Natural killer cell (primary cell): ENCODE data around the gene UBASH3B. TPM values are rescaled to one million over a fixed set of nuclear protein-coding genes. Genes with fewer than 3 reads are reported as not detected.
A peak's percentile ranks its signal among the peaks of the same experiment; 100 is the strongest.

ENCODE experiments used
- ATAC-seq, 3 donors: fragments of 150-1000 bp in 2 of 3; fragments of 200-7000 bp in 1 of 3; cut with Tn5 transposase; 1 replicate in 1 of 3; 2 replicates in 2 of 3; pipeline ENCODE4 v1.10.0; 2021; ENCODE audit warnings: mild to moderate bottlenecking in 2 of 3, moderate library complexity in 2 of 3
- DNase-seq, 2 donors: peaks; one replicate each; pipeline versions ENCODE4 v3.0.0 to v3.0.0-alpha.2; 2013 to 2021; ENCODE audit warnings: mixed read lengths in 1 of 2
- H3K27ac ChIP-seq: one replicate; pipeline ENCODE4 v1.5.1; 2013; ENCODE audit warnings: mild to moderate bottlenecking, low read length
- H3K27me3 ChIP-seq: one replicate; pipeline ENCODE4 v1.6.1; 2013; ENCODE audit warnings: low read length; ENCODE audit not compliant: control insufficient read depth, insufficient read depth
- H3K36me3 ChIP-seq: one replicate; pipeline ENCODE4 v1.6.1; 2013; ENCODE audit warnings: low read length; ENCODE audit not compliant: control insufficient read depth, insufficient read depth
- H3K4me1 ChIP-seq: one replicate; pipeline ENCODE4 v1.6.1; 2013; ENCODE audit warnings: low read length; ENCODE audit not compliant: control insufficient read depth, insufficient read depth
- H3K4me3 ChIP-seq: one replicate; pipeline ENCODE4 v1.5.1; 2013; ENCODE audit warnings: low read length
- H3K9me3 ChIP-seq: one replicate; pipeline ENCODE4 v1.6.1; 2013; ENCODE audit warnings: low read length; ENCODE audit not compliant: control insufficient read depth, insufficient read depth
- H3K27ac Mint-ChIP-seq, 2 donors: one replicate each; pipeline ENCODE4 v1.8.0; 2022; ENCODE audit warnings: mild to moderate bottlenecking in 2 of 2, mixed read lengths in 2 of 2, moderate library complexity in 1 of 2
- H3K27me3 Mint-ChIP-seq, 2 donors: one replicate each; pipeline ENCODE4 v1.8.0; 2022; ENCODE audit warnings: low read depth in 2 of 2, mixed read lengths in 2 of 2
- H3K36me3 Mint-ChIP-seq: one replicate; pipeline ENCODE4 v1.8.0; 2022; ENCODE audit warnings: mixed read lengths
- H3K4me1 Mint-ChIP-seq, 2 donors: one replicate each; pipeline ENCODE4 v1.8.0; 2022; ENCODE audit warnings: mixed read lengths in 2 of 2
- H3K4me3 Mint-ChIP-seq: one replicate; pipeline ENCODE4 v1.8.0; 2022; ENCODE audit warnings: mild to moderate bottlenecking, moderate library complexity, mixed read lengths
- H3K9me3 Mint-ChIP-seq, 2 donors: one replicate each; pipeline ENCODE4 v1.8.0; 2022; ENCODE audit warnings: mixed read lengths in 2 of 2
- CTCF ChIP-seq: fragments of 200-600 bp; IDR thresholded peaks from one replicate; pipeline ENCODE4 v1.8.0; 2022; ENCODE audit warnings: antibody characterized with exemption
- WGBS: methylation state at CpG from one replicate; pipeline ENCODE4 v1.1.7; 2013; ENCODE audit warnings: missing lambda C conversion rate; ENCODE audit not compliant: insufficient coverage; 5-methylcytosine and 5-hydroxymethylcytosine counted together
- intact Hi-C: fragments of 100-400 bp; cut with micrococcal nuclease; formaldehyde crosslinking; loops from one replicate; pipeline ENCODE4 v1.14.2; 2022
- total RNA-seq, 4 donors: library from RNA; stranded (reverse); fragments of 120-200 nt in 1 of 4; gene quantifications; one replicate each; pipeline versions ENCODE4 v1.2.3 to v1.2.4, GENCODE V29; 2013 to 2022

The UBASH3B gene
- total RNA-seq, 3 donors from 2014 or later (not counting 1 experiment from before 2014, with no cell fraction given) = 28.7 to 33.9 (median 33.5) TPM

DNA sequence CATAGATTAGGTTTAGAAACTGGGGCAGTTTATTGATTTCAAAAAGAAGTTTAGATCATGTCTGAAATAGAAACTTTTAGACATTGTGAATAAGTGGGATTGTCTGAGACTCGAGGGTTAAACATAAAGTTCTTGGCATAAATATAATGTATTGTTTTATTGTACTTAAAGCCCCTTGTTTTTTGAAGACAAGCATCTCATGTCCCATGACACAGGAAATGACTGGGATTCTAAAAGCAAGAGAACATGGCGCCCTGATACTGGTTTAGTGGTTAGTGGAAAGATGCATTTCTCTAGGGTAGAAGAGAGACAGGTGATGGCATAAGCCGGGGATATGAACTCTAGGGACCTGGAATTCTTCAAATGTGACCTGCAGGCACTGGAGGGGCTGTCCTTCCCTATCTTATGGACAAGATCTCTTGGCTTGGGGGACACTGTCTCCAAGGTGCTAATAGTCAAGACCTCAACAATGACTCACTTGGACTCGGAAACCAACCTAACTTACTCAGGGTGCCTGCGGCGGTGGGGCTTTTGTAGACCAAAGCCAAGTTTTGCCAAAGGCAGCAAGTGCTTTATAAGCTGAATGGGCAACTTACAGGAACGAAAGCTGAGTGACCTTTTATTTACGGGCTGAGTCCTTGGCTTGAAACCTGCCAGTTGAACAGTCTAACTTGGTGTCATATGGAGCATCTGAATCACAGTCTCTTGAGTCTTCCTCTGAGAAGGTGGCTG lies 48.2 kb downstream of the UBASH3B start:
- no peaks in the 10 kb centered on the region for H3K27me3 ChIP-seq
- H3K36me3 ChIP-seq = no peaks in the 10 kb centered on the region
- peak overlapping the region in 1 of 2 donors; percentile 14 for H3K27ac Mint-ChIP-seq
- no peak for ATAC-seq
- no peaks in the 10 kb centered on the region for H3K36me3 Mint-ChIP-seq
- WGBS = 91% methylated on average over 8 of the region's 8 CpGs
- DNase-seq = no peak
- H3K4me3 ChIP-seq = no peak overlapping the region
- H3K9me3 Mint-ChIP-seq = no peaks in the 10 kb centered on the region
- no peaks in the 10 kb centered on the region for H3K9me3 ChIP-seq
- intact Hi-C loops = no loop called here
- H3K27me3 Mint-ChIP-seq = no peaks in the 10 kb centered on the region
- H3K4me1 Mint-ChIP-seq = peaks cover 29 to 30% of the 10 kb centered on the region in 2 donors
- H3K4me1 ChIP-seq = peaks cover 14% of the 10 kb centered on the region
- H3K4me3 Mint-ChIP-seq = no peak overlapping the region
- H3K27ac ChIP-seq = no peak overlapping the region
- TF ChIP-seq CTCF = no peak

DNA sequence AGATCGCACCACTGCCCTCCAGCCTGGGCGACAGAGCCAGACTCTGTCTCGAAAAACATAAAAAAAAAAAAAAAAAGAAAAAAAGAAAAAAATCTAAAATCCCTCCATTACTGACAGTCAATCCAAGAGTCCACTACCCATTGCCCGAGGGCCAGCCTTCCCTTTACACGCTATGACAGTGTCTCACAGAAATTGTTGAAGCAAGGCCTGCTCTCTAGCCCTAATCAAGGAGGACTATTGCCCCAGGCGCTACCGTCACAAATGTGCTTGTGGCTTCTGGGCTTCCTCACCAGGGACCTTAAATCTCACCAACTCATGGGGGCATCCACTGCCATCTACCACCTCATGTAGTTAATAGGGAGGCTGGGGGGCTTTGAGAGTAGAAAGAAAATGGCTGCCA lies 49.9 kb downstream of the UBASH3B start:
- WGBS = 82% methylated on average over 7 of the region's 7 CpGs
- Mint-ChIP-seq H3K9me3 (no peaks in the 10 kb centered on the region), H3K27ac (no peak overlapping the region), H3K4me3 (no peak overlapping the region), H3K36me3 (no peaks in the 10 kb centered on the region), H3K4me1 (peaks cover 36 to 39% of the 10 kb centered on the region in 2 donors), H3K27me3 (no peaks in the 10 kb centered on the region)
- no peak overlapping the region for H3K27ac ChIP-seq
- H3K4me3 ChIP-seq = no peak overlapping the region
- no peak for TF ChIP-seq CTCF
- H3K36me3 ChIP-seq = no peaks in the 10 kb centered on the region
- DNase-seq = no peak
- ATAC-seq = no peak
- intact Hi-C loops = no loop called here
- no peaks in the 10 kb centered on the region for H3K9me3 ChIP-seq
- H3K4me1 ChIP-seq = peaks cover 10% of the 10 kb centered on the region
- no peaks in the 10 kb centered on the region for H3K27me3 ChIP-seq

DNA sequence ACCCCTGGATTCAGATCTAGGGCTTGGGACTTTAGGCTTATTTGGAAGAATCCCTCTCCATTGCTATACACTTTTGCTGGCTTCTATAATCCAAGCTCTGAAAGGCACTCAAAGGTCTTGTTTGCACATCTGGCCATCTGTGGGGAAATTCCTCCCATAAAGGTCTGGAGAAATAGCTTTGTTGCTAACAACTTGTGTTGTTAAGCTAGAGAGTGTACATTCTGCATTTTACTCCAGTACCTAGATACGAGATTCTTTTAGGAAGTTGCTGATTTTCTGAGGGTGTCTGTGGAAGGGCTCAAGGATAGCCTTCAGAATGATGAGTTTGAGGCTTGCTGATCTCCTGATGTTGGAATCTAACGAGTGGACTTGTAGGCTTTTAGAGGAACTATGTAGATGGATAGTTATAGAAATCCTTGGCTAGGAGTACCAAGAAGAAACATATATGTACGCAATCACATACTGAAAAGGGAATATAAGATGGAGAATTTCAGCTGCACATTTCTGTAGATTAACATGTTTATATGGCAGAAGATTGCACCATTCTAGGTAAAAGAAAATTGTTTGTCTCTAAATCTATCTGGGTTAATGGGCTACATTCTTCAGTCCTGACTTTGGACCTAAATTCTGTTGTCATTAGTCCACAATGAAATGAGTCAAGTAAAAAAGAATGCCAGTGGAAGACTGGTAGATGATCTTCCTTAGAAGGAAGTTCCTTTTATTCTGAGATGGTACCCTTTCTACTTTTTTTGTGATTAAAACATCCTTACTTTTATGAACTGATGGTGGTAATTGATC lies 51.0 kb downstream of the UBASH3B start:
- no peaks in the 10 kb centered on the region for H3K36me3 Mint-ChIP-seq
- H3K9me3 Mint-ChIP-seq = no peaks in the 10 kb centered on the region
- WGBS = 93% methylated on average over 3 of the region's 3 CpGs
- Histone ChIP-seq H3K4me1 (peaks cover 5% of the 10 kb centered on the region), H3K27ac (no peak overlapping the region), H3K9me3 (no peaks in the 10 kb centered on the region), H3K4me3 (no peak overlapping the region), H3K27me3 (no peaks in the 10 kb centered on the region), H3K36me3 (no peaks in the 10 kb centered on the region)
- H3K27ac Mint-ChIP-seq = peak overlapping the region in 1 of 2 donors; percentile 40
- intact Hi-C loops = no loop called here
- no peak for ATAC-seq
- peaks cover 36 to 38% of the 10 kb centered on the region in 2 donors for H3K4me1 Mint-ChIP-seq
- H3K4me3 Mint-ChIP-seq = no peak overlapping the region
- H3K27me3 Mint-ChIP-seq = no peaks in the 10 kb centered on the region
- DNase-seq = no peak
- no peak for TF ChIP-seq CTCF
